Duodenal mucosa (tissue), 2 donors: ENCODE measurements around the gene TMEM131.
A peak's percentile ranks its signal among the peaks of the same experiment; 100 is the strongest.

Experiments
- H3K27ac ChIP-seq: one replicate; pipeline ENCODE4 v1.7.0; 2013; ENCODE audit warnings: low read depth, low read length
- H3K27me3 ChIP-seq, 2 donors: one replicate each; pipeline ENCODE4 v1.7.0; 2013; ENCODE audit warnings: low read length in 2 of 2, control low read depth in 1 of 2; ENCODE audit not compliant: insufficient read depth in 2 of 2, control insufficient read depth in 1 of 2
- H3K36me3 ChIP-seq, 2 donors: one replicate each; pipeline ENCODE4 v1.7.0; 2013; ENCODE audit warnings: low read length in 2 of 2, control low read depth in 1 of 2; ENCODE audit not compliant: insufficient read depth in 2 of 2, control insufficient read depth in 1 of 2
- H3K4me1 ChIP-seq, 2 donors: one replicate each; pipeline ENCODE4 v1.7.0; 2013; ENCODE audit warnings: low read length in 2 of 2, control low read depth in 1 of 2; ENCODE audit not compliant: insufficient read depth in 2 of 2, control insufficient read depth in 1 of 2
- H3K4me3 ChIP-seq, 2 donors: one replicate each; pipeline ENCODE4 v1.7.0; 2013; ENCODE audit warnings: low read length in 2 of 2, low read depth in 1 of 2
- H3K9ac ChIP-seq, 2 donors: one replicate each; pipeline ENCODE4 v1.7.0; 2013; ENCODE audit warnings: low read length in 2 of 2, low read depth in 1 of 2
- H3K9me3 ChIP-seq, 2 donors: one replicate each; pipeline ENCODE4 v1.7.0; 2013; ENCODE audit warnings: low read length in 2 of 2, control low read depth in 1 of 2; ENCODE audit not compliant: control insufficient read depth in 1 of 2

The TMEM131 gene

DNA sequence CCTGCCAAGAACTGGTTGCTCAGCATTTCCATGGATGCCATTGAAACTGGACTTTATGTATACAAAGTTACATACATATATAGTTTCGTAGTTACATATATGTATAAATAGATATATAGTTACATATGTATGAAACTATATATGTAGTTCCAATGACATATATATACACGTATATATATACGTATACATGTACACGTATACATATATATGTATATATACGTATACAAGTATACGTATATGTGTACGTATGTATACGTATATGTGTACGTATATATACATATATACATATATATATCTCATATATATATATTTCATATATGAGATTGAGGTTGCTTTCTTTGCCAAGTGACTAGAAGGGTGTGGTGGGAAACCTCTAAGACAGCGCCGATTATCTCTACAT, 10.6 kb upstream of the TMEM131 start:
- Histone ChIP-seq H3K4me1 (no peaks in the 10 kb centered on the region), H3K36me3 (no peaks in the 10 kb centered on the region), H3K9ac (no peak overlapping the region), H3K27ac (no peak overlapping the region), H3K27me3 (no peaks in the 10 kb centered on the region), H3K9me3 (no peaks in the 10 kb centered on the region), H3K4me3 (no peak overlapping the region)

DNA sequence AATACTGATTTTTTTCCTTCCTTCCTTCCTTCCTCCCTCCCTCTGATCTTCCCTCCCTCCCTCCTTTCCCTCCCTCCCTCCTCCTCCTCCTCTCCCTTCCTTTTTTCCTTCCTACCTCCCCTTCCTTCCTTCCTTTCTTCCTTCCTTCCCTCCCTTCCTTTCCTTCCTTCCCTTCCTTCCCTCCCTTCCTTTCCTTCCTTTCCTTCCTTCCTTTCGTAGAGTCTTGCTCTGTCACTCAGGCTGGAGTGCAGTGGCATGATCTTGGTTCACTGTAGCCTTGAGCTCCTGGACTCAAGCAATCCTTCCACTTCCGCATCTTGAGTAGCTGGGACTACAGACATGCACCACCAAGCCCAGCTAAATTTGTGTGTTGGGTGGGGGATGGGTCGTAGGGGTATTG, 8.9 kb upstream of the TMEM131 start:
- no peaks in the 10 kb centered on the region for H3K9me3 ChIP-seq

DNA sequence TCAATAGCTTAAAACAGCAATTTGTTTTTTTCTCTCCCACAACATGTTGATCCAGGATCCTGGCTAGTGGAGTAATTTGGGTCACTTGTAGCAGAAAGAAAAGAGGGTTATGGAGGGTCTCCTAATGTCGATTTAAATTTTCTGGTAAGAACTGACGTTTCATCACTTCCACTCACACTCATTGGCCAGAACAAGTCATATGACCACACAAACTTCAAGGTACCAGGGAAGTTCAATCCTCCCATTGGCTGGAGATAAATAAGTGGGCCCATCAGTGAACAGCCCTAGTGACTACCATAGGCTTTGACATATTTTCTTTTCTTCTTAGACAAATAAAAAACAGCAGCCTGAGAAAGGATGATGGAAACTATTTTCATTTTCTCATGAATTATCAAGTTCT, 8.3 kb upstream of the TMEM131 start:
- no peak overlapping the region for H3K4me3 ChIP-seq
- H3K9me3 ChIP-seq: no peaks in the 10 kb centered on the region
- H3K4me1 ChIP-seq: no peaks in the 10 kb centered on the region

More for the DNA sequence above, 8.9 kb upstream of the TMEM131 start:
- no peaks in the 10 kb centered on the region for H3K36me3 ChIP-seq
- H3K27ac ChIP-seq: no peak overlapping the region
- H3K9ac ChIP-seq: no peak overlapping the region
- no peak overlapping the region for H3K4me3 ChIP-seq
- no peaks in the 10 kb centered on the region for H3K4me1 ChIP-seq
- no peaks in the 10 kb centered on the region for H3K27me3 ChIP-seq

DNA sequence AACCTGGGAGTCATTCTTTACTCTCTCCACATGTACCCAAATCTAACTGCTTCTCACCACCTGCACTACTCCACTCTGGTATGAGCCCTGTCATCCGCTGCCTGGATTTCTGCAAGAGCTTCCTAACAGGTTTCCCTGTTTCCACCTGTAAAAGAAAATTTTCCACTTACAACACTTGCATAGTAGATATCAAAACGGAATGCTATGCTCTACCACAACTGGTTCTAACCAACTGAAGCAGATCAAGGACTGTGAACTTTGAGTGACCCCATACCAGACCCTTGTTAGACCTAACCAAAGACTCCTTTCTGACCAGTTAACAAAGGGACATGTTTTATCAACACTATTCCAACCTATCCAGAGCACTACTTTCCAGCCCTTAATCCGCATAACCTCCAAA, 3.8 kb upstream of the TMEM131 start:
- Histone ChIP-seq H3K36me3 (no peaks in the 10 kb centered on the region), H3K9ac (no peak overlapping the region), H3K27me3 (no peaks in the 10 kb centered on the region), H3K27ac (no peak overlapping the region), H3K9me3 (no peaks in the 10 kb centered on the region), H3K4me1 (peaks cover under 1 to 3% of the 10 kb centered on the region in 2 donors), H3K4me3 (no peak overlapping the region)

More for the DNA sequence above, 8.3 kb upstream of the TMEM131 start:
- Histone ChIP-seq H3K27me3 (no peaks in the 10 kb centered on the region), H3K9ac (no peak overlapping the region), H3K27ac (no peak overlapping the region), H3K36me3 (no peaks in the 10 kb centered on the region)

DNA sequence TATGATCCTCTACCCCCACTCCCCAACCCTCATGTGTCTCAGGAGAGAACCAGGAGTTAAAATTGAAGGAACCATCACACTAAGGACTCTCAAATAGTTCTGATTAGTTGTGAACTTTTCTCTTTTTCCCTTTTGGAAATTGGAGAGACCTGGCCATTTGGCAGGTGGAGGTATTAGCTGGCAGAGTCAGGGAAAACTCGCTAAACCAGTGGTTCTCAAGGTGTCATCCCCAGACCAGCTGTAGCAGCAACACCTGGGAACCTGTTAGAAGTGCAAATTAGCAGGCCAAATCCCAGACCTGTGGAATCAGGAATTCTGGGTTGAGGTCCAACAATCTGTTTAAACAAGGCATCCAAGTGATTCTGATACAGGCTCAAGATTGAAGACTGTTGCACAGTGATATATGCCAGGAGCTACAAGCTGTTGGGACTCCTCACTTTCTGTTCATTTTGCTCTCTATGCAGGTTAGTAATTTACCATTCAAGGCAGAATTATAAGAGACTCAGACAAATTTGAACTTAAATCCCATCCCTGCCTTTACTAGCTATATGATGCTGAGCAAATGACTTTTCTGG, 2.8 kb upstream of the TMEM131 start:
- no peak overlapping the region for H3K27ac ChIP-seq
- H3K4me3 ChIP-seq: no peak overlapping the region
- no peak overlapping the region for H3K9ac ChIP-seq
- H3K36me3 ChIP-seq: no peaks in the 10 kb centered on the region
- H3K27me3 ChIP-seq: no peaks in the 10 kb centered on the region
- peaks cover 10 to 13% of the 10 kb centered on the region in 2 donors for H3K4me1 ChIP-seq
- H3K9me3 ChIP-seq: no peaks in the 10 kb centered on the region

DNA sequence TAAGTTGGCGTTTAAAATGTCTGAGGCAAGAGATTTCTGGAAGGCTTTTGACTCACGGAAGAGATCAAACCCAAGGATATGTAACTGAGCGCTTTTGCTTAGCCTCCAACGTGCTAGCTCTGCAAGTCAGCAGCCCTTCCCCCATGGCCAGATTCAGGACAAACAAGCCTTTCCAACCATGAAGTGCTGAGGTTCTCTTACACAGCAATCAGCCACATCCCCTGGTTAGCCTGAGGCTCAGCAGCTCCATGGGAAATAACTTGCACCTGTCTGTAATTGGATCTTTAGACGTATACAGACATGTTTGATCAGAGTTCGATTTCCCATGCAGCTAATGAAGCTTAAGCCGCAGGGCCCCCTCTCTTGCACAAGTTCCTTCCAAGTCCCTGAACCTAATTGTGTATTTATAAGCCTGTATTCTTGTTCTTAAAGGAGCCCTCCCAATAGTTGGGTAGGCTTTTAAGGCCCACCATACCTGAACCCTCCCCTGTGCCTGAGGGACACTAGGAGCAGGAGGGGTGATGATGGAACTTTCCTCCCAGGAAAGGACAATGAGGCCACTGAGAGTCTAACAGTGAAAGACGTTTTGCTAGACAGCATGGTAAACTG, 2.1 kb upstream of the TMEM131 start:
- H3K4me3 ChIP-seq: no peak overlapping the region
- H3K9ac ChIP-seq: no peak overlapping the region
- H3K27ac ChIP-seq: no peak overlapping the region
- peaks cover 17 to 20% of the 10 kb centered on the region in 2 donors for H3K4me1 ChIP-seq
- no peaks in the 10 kb centered on the region for H3K27me3 ChIP-seq
- H3K36me3 ChIP-seq: no peaks in the 10 kb centered on the region
- H3K9me3 ChIP-seq: no peaks in the 10 kb centered on the region

DNA sequence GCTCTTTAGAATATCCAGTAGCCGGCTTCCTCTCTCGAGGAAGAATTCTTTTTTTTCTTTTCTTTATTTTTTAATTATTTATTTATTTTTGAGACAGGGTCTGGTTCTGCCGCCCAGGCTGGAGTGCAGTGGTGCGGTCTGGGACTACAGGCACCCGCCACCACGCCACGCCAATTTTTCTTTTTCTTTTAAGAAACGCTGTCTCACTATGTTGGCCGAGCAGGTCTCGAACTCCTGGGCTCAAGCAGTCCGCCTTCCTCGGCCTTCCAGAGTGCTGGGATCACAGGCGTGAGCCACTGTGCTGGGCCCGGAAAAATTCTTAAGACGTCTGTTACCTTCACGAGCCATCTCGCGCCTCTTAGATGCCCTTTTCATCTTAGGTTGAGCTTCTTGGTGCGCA, 931 bp upstream of the TMEM131 start:
- Histone ChIP-seq H3K27ac (no peak overlapping the region), H3K4me3 (peak overlapping the region; percentile 87 to 98), H3K9me3 (no peaks in the 10 kb centered on the region), H3K27me3 (no peaks in the 10 kb centered on the region), H3K36me3 (no peaks in the 10 kb centered on the region), H3K4me1 (peaks cover 25% of the 10 kb centered on the region in 2 donors), H3K9ac (peak overlapping the region in 1 of 2 donors; percentile 80)

DNA sequence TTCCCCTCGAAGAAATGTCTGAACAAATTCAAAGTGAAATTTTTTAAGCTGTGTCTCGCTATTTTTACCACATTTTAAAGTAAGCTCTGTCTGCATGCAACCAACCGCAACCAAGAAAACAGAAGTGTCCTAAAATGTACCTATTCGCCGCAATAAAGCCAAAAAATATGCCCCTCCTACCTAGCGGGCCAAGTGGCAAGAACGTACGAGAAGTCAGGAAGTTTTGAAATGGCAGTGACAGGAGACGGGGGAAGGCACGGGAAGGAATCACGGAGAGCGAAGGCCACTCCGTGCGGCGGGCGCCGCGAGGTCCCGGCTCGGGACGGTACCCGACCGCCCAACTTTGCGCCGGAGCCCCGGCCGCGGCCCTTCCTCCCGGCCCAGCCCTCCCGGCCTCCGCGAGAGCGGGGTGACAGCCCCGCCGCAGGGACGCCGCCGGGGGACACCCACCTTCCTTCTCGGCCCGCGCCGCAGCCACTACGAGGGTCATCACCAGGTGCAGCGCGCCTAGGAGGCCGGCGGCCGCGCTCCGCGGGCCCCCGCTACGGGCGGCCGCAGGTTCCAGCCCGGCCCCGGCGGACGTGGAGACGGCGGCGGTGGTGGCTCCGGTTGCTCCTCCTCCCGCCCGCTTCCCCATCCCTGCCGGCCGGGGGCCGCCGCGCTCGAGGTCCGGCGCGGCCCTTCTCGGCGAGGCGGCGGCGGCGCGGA, 568 bp downstream of the TMEM131 start:
- Histone ChIP-seq H3K9me3 (no peaks in the 10 kb centered on the region), H3K9ac (peak overlapping the region; percentile 79 to 80), H3K36me3 (no peaks in the 10 kb centered on the region), H3K27me3 (no peaks in the 10 kb centered on the region), H3K4me3 (peak overlapping the region; percentile 87 to 98), H3K27ac (peak overlapping the region; percentile 93), H3K4me1 (peaks cover 31 to 33% of the 10 kb centered on the region in 2 donors)

DNA sequence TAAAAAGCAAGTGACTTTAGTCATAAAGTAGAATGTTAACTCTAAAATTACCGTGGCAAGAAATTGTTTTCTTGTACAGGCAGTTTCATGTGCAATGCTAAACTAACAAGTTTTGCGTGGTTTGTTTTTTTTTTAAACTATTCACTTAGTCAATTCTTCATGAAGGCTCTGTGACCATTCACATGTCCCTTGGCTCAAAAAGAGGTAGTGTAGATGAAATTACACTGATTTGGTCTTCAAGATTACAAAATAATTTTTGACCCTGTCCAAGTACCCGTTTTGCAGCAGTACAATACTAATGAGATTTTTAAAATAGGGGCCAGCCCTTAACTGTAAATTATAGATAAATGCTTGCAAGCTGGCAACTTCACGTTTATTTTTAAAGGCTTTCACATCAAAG, 1.3 kb downstream of the TMEM131 start:
- H3K9ac ChIP-seq: peak overlapping the region; percentile 79 to 80
- no peaks in the 10 kb centered on the region for H3K27me3 ChIP-seq
- peak overlapping the region; percentile 93 for H3K27ac ChIP-seq
- no peaks in the 10 kb centered on the region for H3K36me3 ChIP-seq
- peaks cover 33 to 35% of the 10 kb centered on the region in 2 donors for H3K4me1 ChIP-seq
- H3K4me3 ChIP-seq: peak overlapping the region; percentile 87 to 98
- no peaks in the 10 kb centered on the region for H3K9me3 ChIP-seq

DNA sequence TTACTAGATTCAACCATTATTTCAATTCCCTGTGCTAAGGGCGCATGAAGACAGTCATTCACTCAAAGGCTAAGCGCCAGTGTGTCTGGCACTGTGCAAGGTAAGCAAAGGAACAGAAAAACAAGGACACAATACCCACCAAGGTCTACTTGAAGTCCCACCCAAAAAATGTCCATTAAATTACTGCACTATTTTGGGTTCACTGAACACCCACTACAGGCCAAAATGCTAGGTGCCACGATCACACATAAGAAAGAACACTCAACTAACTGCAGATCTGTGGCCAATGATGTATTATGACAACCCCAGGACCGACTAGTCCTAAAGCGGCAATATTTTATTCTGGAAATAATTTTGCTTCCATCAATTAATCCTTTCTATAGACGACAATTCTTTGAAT, 1.8 kb downstream of the TMEM131 start:
- Histone ChIP-seq H3K4me3 (peak overlapping the region; percentile 87 to 98), H3K27ac (no peak overlapping the region), H3K9ac (peak overlapping the region; percentile 79 to 80), H3K4me1 (peaks cover 33 to 35% of the 10 kb centered on the region in 2 donors), H3K9me3 (no peaks in the 10 kb centered on the region), H3K36me3 (no peaks in the 10 kb centered on the region), H3K27me3 (no peaks in the 10 kb centered on the region)
